GM12873 (cell line): Measurements from ENCODE around the gene NLRC5.

Experiments used
- CTCF ChIP-seq: IDR thresholded peaks from 2 replicates; pipeline ENCODE4 v1.5.1; 2012; ENCODE audit warnings: low read depth, mild to moderate bottlenecking, moderate library complexity, low read length, control low read depth; ENCODE audit not compliant: insufficient read depth; ENCODE audit errors: missing control alignments

The NLRC5 gene

GRCh38 chr16:56945847-56946527, 43.4 kb upstream of the NLRC5 start:
- TF ChIP-seq CTCF, result no peak

GRCh38 chr16:56946767-56947603, 42.4 kb upstream of the NLRC5 start:
- no peak for TF ChIP-seq CTCF

- no peak for TF ChIP-seq CTCF
Measured at GRCh38 chr16:56947604-56947995, 41.8 kb upstream of the NLRC5 start.

GRCh38 chr16:56948234-56948633, 41.1 kb upstream of the NLRC5 start:
- TF ChIP-seq CTCF, result no peak

- TF ChIP-seq CTCF, result no peak
Measured at GRCh38 chr16:56950051-56950450, 39.3 kb upstream of the NLRC5 start.

- TF ChIP-seq CTCF, result no peak
Measured at GRCh38 chr16:56950455-56950854, 38.9 kb upstream of the NLRC5 start.

GRCh38 chr16:56950881-56951771, 38.2 kb upstream of the NLRC5 start:
- peak; percentile 81 for TF ChIP-seq CTCF
